Body of pancreas (tissue), 4 donors: ENCODE results near the gene BANP.

ENCODE experiments used
- POLR2A ChIP-seq, 3 donors: fragments of 450-650 bp; IDR thresholded peaks; one replicate each; pipeline ENCODE4 v1.6.1; 2016; ENCODE audit warnings: antibody characterized with exemption in 3 of 3, mild to moderate bottlenecking in 2 of 3
- TF ChIP-seq, protein P1 (sequence below), 7 experiments: fragments of 450-650 bp in 4 of 7; fragments of 200-600 bp in 3 of 7; sonication (generic) in 3 of 7; IDR thresholded peaks; one replicate each; pipeline ENCODE4 v1.5.1; 2016 to 2019; ENCODE audit warnings: antibody characterized with exemption in 7 of 7

DNA sequence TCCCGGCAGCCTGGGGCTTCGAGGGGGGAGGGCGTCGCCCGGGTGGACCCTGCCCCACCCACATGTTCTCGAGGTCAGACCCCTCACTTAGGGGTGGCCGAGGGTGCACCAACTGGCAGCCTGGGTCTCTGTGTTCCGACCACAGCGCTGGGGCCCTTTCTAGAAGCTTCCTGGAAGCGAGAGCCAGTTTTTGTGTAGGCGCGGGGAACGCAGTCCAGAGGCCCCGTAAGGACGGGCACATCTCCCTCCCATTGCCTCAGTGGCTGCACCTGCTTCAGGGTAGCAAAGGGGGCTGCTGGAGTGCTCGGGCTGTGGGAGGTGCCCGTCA is 148.3 kb downstream of the BANP start:
- TF ChIP-seq POLR2A (IDR thresholded peaks at IDR 0.05) = no peak
- TF ChIP-seq, protein P1, sequence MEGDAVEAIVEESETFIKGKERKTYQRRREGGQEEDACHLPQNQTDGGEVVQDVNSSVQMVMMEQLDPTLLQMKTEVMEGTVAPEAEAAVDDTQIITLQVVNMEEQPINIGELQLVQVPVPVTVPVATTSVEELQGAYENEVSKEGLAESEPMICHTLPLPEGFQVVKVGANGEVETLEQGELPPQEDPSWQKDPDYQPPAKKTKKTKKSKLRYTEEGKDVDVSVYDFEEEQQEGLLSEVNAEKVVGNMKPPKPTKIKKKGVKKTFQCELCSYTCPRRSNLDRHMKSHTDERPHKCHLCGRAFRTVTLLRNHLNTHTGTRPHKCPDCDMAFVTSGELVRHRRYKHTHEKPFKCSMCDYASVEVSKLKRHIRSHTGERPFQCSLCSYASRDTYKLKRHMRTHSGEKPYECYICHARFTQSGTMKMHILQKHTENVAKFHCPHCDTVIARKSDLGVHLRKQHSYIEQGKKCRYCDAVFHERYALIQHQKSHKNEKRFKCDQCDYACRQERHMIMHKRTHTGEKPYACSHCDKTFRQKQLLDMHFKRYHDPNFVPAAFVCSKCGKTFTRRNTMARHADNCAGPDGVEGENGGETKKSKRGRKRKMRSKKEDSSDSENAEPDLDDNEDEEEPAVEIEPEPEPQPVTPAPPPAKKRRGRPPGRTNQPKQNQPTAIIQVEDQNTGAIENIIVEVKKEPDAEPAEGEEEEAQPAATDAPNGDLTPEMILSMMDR (IDR thresholded peaks at IDR 0.05) = no peak
